Measurements from ENCODE around the gene MARK3.

DNA sequence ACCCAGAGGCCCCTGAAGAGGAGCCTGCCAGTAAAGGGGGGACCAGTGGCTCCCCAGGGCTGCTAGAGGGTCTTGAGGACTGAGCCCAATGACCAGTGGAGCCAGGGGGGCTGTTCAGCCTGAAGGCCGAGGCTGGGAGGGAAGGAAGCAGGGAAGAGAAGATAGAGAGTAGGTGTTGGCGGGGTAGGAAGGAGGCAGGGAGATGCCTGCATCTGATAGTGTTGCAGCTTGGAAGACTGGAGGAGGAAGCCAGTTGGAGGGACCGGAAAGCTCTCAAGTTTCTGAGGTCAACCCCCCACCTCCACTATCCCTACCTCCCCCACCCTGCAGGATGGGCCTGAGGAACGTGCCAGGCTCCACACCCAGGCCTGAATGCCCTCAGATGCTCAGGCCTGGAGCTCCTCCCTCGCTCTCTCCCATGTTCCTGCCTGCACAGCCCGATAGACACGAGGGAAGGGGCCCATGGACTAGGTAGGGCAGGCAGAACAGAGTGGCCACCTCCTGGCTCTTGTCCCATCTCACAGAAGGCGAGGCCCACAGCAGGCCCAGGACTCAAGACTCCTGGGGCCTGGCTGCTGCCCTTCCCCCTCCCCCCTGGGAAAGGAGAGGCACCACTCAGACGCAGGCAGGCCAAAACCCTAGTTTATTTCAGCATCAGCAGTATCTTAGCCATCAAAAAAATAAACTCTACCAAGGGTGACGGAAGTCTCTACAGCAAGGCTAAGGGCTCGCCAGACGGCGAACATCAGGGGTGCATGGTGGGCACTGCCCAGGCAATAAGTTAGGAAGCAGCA is 134.0 kb downstream of the MARK3 start:
- TF ChIP-seq, protein P1, sequence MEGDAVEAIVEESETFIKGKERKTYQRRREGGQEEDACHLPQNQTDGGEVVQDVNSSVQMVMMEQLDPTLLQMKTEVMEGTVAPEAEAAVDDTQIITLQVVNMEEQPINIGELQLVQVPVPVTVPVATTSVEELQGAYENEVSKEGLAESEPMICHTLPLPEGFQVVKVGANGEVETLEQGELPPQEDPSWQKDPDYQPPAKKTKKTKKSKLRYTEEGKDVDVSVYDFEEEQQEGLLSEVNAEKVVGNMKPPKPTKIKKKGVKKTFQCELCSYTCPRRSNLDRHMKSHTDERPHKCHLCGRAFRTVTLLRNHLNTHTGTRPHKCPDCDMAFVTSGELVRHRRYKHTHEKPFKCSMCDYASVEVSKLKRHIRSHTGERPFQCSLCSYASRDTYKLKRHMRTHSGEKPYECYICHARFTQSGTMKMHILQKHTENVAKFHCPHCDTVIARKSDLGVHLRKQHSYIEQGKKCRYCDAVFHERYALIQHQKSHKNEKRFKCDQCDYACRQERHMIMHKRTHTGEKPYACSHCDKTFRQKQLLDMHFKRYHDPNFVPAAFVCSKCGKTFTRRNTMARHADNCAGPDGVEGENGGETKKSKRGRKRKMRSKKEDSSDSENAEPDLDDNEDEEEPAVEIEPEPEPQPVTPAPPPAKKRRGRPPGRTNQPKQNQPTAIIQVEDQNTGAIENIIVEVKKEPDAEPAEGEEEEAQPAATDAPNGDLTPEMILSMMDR (IDR thresholded peaks at IDR 0.05), result no peak
- no peak for TF ChIP-seq POLR2A (IDR thresholded peaks at IDR 0.05)
